Occipital lobe (tissue), 2 donors: ENCODE results near the gene IL2RG. TPM values are rescaled to one million over a fixed set of nuclear protein-coding genes. Genes with fewer than 3 reads are reported as not detected.

Source experiments
- DNase-seq: peaks from one replicate; lab custom pipeline; 2025; lab: John Stamatoyannopoulos, UW
- total RNA-seq: library from RNA; depleted of rRNA; stranded (reverse); fragments of >200 nt; gene quantifications from one replicate; pipeline ENCODE4 v1.2.3, GENCODE V29; 2014

IL2RG gene
- not detected for total RNA-seq

DNA sequence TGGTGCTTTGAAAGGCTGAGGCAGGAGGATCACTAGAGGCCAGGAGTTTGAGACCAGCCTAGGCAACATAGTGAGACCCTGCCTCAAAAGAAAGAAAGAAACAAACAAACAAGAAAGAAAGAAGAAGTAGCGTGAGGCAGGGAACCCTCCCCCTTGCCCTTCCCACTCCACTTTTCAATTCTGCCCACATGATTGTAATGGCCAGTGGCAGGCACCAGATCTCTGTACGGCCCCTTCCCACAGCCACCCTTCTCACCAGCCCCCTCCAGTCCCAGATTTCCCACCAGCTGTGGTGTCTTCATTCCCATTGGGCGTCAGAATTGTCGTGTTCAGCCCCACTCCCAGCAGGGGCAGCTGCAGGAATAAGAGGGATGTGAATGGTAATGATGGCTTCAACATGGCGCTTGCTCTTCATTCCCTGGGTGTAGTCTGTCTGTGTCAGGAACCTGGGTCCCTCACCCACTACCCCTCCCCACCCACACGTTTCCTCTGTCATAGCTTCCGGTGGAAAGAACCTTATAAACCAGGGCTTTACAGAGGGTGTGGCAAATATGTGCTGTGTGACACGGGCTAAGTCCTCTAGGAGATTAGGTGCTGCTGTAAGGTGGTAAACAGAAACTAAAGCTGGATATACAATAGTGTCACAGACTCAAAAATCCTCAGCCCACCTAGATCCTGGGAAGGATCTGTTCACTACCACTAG is at the start of gene IL2RG:
Gene IL2RG (minus strand): TSS at position 437 of the 703 bp plus-strand sequence. CDS start 38 bp downstream, at position 399.
- DNase-seq, result no peak

DNA sequence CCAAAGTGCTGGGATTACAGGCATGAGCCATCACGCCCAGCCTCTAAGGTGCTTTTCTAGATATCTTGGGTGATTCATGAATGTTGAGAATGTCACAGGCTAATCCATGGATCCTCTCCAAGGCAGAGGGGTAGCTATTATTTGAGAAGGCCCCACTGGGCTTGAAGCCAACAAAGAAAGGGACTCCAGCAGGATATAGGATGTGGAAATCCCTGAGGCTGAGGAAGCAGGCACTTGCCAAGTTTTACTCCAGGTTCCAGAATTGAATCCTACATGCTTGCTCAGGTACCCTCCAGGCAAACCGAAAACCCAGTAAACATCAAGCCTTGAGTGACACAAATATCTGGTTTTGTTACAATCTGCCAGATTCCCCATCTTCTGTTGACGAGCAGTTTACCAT is 49.1 kb upstream of the IL2RG start:
- no peak for DNase-seq

DNA sequence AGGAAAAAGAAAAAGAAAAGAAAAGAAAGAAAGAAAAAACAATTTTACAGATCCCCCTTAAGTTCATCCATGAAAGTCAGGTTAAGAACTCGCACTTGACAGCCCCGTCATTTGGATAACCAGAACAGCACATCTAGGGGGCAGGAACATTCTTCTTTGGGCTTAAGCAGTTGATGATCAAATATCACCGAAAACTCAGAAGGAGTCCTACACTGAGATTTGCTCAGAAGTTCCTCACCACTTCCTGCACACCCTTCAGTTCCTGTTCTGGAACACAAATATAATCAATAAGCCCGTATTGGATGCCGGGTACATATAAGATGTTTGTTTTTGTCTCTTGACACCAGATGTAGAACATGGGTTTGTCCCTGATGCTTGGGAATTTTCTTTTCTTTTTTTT is 48.0 kb upstream of the IL2RG start:
- DNase-seq, result no peak

DNA sequence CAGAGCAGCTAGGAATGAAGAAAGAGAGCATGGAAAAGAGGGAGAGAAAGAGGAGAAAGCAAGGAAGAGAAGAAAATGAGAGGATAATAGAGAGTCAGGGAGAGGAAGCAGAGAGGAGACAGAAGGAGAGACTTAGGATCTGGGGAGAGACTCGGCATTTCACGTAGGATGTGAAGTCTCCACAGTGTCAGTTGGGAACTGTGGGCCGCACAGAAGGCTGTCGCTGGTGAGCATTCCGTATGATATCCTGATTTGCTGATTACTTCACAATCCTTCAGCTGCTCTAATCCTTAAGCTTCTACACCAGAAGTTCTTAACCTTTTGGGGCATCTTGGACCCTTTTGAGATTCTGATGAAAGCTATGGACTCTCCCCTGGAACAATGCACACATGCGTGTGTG is 47.2 kb upstream of the IL2RG start:
- DNase-seq, result no peak

DNA sequence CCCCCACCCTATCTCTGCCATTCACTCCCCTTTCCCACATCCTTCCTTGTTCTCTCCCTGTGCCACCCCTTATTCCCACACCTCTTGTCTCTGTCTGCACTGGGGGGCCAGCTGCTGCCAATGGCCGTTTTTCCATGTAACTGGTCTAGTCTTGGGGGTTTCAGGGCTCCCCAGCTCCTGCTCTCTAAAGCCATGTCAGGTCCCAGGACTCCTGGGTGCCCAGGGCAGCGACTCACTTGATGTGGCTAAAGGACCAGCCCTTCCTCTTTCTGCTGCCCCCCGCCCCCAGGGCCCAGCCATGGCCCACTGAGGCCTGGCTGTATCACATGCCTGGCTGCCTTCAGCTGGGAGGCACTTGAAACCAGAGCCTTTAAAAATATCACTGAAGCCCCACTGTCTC is 43.3 kb upstream of the IL2RG start:
- no peak for DNase-seq

GRCh38 chrX:71154196-71154595 is 42.8 kb upstream of the IL2RG start:
- DNase-seq, result no peak

- no peak for DNase-seq
Observed at GRCh38 chrX:71151366-71151765, 40.0 kb upstream of the IL2RG start.

GRCh38 chrX:71148278-71148663 is 36.9 kb upstream of the IL2RG start:
- no peak for DNase-seq

- peak; percentile 5 for DNase-seq
Observed at GRCh38 chrX:71147496-71148277, 36.3 kb upstream of the IL2RG start.

GRCh38 chrX:71144651-71145050 is 33.3 kb upstream of the IL2RG start, which contains the start of gene NLGN3:
Gene NLGN3, plus strand, starts transcription at chrX:71144841. Its CDS starts 2,909 bp downstream, at chrX:71147750.
- DNase-seq, result peak; percentile 13

DNA sequence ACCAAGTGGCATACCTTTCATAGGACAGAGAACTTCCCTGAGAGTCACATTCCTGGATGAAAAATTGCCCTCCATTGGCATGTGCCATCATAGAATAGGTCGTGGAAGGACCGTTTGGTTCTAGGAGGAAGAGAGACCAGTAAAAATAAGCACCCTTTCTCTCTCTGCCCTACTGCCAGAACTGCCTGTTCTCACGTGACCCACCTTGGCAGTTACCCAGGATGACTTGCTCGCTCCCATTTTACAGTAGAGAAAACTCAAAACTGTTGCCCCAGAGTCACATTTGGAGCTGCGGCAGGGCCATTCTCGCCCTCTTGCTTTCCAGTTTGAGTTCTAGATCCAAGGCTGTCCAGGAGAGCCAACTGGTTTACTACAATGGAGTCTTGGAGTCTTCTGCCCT is 32.1 kb upstream of the IL2RG start:
- DNase-seq, result peak; percentile 2

DNA sequence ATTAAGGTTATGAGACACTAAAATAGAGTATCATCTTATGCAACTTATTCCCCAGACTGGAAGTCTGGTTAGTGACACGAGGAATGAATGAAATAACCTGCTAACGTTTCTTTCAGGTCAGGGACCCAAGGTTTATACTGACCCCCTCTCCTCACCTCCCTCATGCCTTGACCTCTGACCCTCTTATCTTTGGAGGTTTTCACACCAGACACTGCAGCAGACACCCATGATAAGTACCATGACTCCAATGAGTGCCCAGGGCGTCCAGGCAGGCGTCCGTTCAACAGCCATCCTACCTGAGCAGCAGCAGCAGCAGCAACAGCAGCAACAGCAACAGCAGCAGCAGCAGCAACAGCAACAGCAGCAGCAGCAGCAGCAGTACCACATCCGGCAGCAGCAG is 29.1 kb upstream of the IL2RG start:
- no peak for DNase-seq

DNA sequence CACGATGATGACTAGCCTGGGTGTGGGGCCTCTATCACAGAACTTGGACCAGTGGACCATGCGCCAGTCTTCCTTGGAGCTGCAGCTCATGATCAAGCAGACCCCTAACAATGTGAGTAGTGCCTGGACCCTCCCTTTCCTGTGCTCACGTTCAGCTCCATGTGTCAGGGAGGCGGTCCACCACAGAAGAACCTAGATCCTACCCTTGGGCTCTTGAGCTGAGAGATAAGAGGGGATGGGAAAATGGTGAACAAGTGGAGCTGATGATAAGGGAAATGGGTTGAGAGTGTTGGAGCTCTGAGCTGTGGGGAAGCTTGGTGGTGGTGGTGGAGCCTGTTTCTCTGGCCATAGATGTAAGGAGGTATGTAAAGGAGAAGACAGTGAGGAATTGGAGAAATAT is 20.1 kb upstream of the IL2RG start:
- no peak for DNase-seq

DNA sequence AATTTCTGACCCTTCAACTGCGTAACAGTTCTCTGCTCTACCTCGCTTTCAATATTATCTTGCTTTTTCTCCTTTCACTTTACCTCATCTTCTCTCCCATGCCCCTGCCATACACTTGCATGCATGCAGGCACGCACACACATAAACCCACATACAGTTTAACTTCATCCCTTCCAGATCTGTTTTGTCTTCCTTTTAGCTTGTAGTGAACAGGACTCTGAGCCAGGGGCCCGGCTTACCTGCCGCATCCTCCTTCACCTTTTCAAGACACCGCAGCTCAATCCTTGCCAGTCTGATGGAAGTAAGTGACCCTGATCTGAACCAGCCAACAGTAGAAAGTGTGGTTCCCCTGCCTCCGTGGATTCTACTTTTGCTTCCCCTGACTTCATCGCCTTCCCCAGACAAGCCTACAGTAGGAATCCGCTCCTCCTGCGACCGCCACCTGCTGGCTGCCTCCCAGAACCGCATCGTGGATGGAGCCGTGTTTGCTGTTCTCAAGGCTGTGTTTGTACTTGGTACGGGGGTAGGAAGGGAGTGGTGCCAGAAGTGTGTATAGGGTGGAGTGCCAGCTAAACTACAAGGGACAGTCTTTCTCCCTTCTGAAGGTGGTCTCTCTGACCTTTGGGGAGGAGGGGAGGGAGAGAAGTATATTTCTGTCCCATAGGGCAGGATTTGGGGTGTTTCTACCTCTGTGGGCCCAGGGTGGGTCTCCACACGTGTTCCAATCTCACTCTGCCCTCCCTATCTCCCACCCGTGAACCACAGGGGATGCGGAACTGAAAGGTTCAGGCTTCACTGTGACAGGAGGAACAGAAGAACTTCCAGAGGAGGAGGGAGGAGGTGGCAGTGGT is 17.8 kb upstream of the IL2RG start:
- peak; percentile 33 for DNase-seq

GRCh38 chrX:71128166-71128833 is 16.9 kb upstream of the IL2RG start:
- DNase-seq, result no peak

DNA sequence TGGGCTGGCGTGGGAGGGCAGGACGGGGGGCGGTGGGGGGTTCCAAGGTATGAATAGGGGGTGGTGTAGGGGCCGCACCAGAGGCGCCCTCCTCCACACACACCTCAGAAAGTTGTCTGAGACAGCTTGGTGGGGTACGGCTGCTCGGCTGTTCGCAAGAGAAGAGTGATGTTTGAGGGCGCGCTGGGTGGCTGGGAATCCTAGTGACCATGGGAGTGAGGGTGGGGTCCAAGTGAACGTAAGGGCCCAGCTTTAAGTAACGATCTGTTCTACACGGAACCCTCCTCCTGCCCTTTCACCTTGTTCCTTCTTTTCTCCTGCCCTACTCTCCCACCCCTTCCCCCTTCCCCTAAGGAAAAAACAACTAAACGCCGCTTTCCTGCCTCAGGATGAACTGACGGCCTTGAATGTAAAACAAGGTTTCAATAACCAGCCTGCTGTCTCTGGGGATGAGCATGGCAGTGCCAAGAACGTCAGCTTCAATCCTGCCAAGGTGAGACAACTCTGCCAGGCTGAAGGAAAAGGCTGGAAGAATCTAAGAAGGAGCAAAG is 7.7 kb upstream of the IL2RG start:
- DNase-seq, result no peak

GRCh38 chrX:71118032-71118984 is 6.9 kb upstream of the IL2RG start, which contains the start of gene MED12:
Gene MED12, plus strand, starts transcription at chrX:71118596. Its CDS starts 159 bp downstream, at chrX:71118755.
- DNase-seq, result peak; percentile 80

GRCh38 chrX:71117358-71117757 is 6.0 kb upstream of the IL2RG start:
- DNase-seq, result no peak

- DNase-seq, result no peak
Observed at GRCh38 chrX:71111921-71112431, 599 bp upstream of the IL2RG start.

- DNase-seq, result no peak
Observed at GRCh38 chrX:71109051-71109450, 2.3 kb downstream of the IL2RG start.
